GM23338 (cell line): Measurements from ENCODE around the gene KIAA1671. TPM values are rescaled to one million over a fixed set of nuclear protein-coding genes. Genes with fewer than 3 reads are reported as not detected.

Experiments
- ATAC-seq: fragments of 200-7000 bp; cut with Tn5 transposase; 3 replicates; pipeline ENCODE4 v1.9.1; 2020
- DNase-seq: peaks from one replicate; pipeline ENCODE4 v3.0.0-alpha.2; 2015; ENCODE audit warnings: low spot score
- H2AFZ ChIP-seq: fragments of 200-600 bp; sonication (generic); 2 replicates; pipeline ENCODE4 v1.8.0; 2016; ENCODE audit warnings: antibody characterized with exemption, mild to moderate bottlenecking, moderate library complexity
- H3F3A ChIP-seq: fragments of 200-600 bp; sonication (generic); replicated peaks from 2 replicates; pipeline ENCODE4 v1.8.0; 2017; ENCODE audit warnings: antibody characterized with exemption, mixed run types, low read depth
- H3K27ac ChIP-seq: fragments of 200-600 bp; sonication (generic); 2 replicates; pipeline ENCODE4 v1.6.1; 2016; ENCODE audit warnings: low read depth
- H3K27me3 ChIP-seq: fragments of 200-600 bp; sonication (generic); 2 replicates; pipeline ENCODE4 v1.8.0; 2016; ENCODE audit warnings: mild to moderate bottlenecking, mixed run types, moderate library complexity; ENCODE audit not compliant: insufficient read depth
- H3K36me3 ChIP-seq: fragments of 200-600 bp; sonication (generic); 2 replicates; pipeline ENCODE4 v1.8.0; 2016; ENCODE audit warnings: mild to moderate bottlenecking; ENCODE audit not compliant: insufficient read depth
- H3K4me1 ChIP-seq: fragments of 200-600 bp; sonication (generic); 2 replicates; pipeline ENCODE4 v1.8.0; 2016; ENCODE audit warnings: mild to moderate bottlenecking, moderate library complexity; ENCODE audit not compliant: insufficient read depth
- H3K4me2 ChIP-seq: fragments of 200-600 bp; sonication (generic); 2 replicates; pipeline ENCODE4 v1.7.1; 2017; ENCODE audit warnings: mixed run types
- H3K4me3 ChIP-seq: fragments of 200-600 bp; sonication (generic); 2 replicates; pipeline ENCODE4 v1.6.1; 2016; ENCODE audit warnings: mixed run types
- H3K79me2 ChIP-seq: fragments of 200-600 bp; sonication (generic); replicated peaks from 2 replicates; pipeline ENCODE4 v1.8.0; 2017; ENCODE audit warnings: mild to moderate bottlenecking; ENCODE audit not compliant: insufficient read depth
- H3K9me2 ChIP-seq: fragments of 200-600 bp; sonication (generic); 2 replicates; pipeline ENCODE4 v1.8.0; 2017; ENCODE audit not compliant: insufficient read depth
- H4K20me1 ChIP-seq: fragments of 200-600 bp; sonication (generic); replicated peaks from 2 replicates; pipeline ENCODE4 v1.8.0; 2017; ENCODE audit warnings: mild to moderate bottlenecking; ENCODE audit not compliant: insufficient read depth
- H3K27ac Mint-ChIP-seq: 2 replicates; pipeline ENCODE4 v1.8.0; 2020; ENCODE audit warnings: inconsistent platforms, mild to moderate bottlenecking, moderate library complexity, mixed read lengths
- H3K27me3 Mint-ChIP-seq: 3 replicates; pipeline ENCODE4 v1.8.0; 2022; ENCODE audit warnings: low read depth, mild to moderate bottlenecking, moderate library complexity, mixed read lengths, inconsistent platforms; ENCODE audit not compliant: insufficient read depth, poor library complexity
- H3K36me3 Mint-ChIP-seq: 3 replicates; pipeline ENCODE4 v1.8.0; 2021; ENCODE audit warnings: low read depth, mild to moderate bottlenecking, inconsistent platforms, moderate library complexity, mixed read lengths
- H3K4me1 Mint-ChIP-seq: 3 replicates; pipeline ENCODE4 v1.8.0; 2020; ENCODE audit warnings: mild to moderate bottlenecking, inconsistent platforms, mixed read lengths
- H3K4me3 Mint-ChIP-seq: 3 replicates; pipeline ENCODE4 v1.8.0; 2021; ENCODE audit warnings: moderate library complexity, mild to moderate bottlenecking, inconsistent platforms, mixed read lengths
- H3K9me3 Mint-ChIP-seq: 3 replicates; pipeline ENCODE4 v1.8.0; 2020; ENCODE audit warnings: moderate library complexity, mild to moderate bottlenecking, inconsistent platforms, mixed read lengths
- CREB1 ChIP-seq: fragments of 250-450 bp; sonication (Bioruptor Pico); IDR thresholded peaks from 2 replicates; pipeline ENCODE4 v1.5.0; 2020; ENCODE audit warnings: low read depth, mild to moderate bottlenecking, moderate library complexity
- EZH2 ChIP-seq: fragments of 200-600 bp; sonication (generic); IDR thresholded peaks from one replicate; pipeline ENCODE4 v1.8.0; 2017; ENCODE audit warnings: antibody characterized with exemption, mild to moderate bottlenecking, low read depth; ENCODE audit not compliant: unreplicated experiment
- EZH2phosphoT487 ChIP-seq: fragments of 200-600 bp; sonication (generic); IDR thresholded peaks from one replicate; pipeline ENCODE4 v1.8.1; 2018; ENCODE audit warnings: antibody characterized with exemption; ENCODE audit not compliant: unreplicated experiment
- JUNB ChIP-seq: IDR thresholded peaks from one replicate; pipeline ENCODE4 v1.6.1; 2016; ENCODE audit warnings: antibody characterized with exemption; ENCODE audit not compliant: unreplicated experiment
- NANOG ChIP-seq: IDR thresholded peaks from 2 replicates; pipeline ENCODE4 v1.6.1; 2016; ENCODE audit warnings: antibody characterized with exemption, borderline replicate concordance
- POLR2AphosphoS5 ChIP-seq: IDR thresholded peaks from 2 replicates; pipeline ENCODE4 v1.6.1; 2016; ENCODE audit warnings: antibody characterized with exemption, low read depth
- STAT1 ChIP-seq: IDR thresholded peaks from one replicate; pipeline ENCODE4 v1.6.1; 2016; ENCODE audit warnings: antibody characterized with exemption; ENCODE audit not compliant: unreplicated experiment
- ZNF114 ChIP-seq: fragments of 250-450 bp; sonication (Bioruptor Pico); IDR thresholded peaks from 2 replicates; pipeline ENCODE4 v1.5.0; 2020; ENCODE audit warnings: mild to moderate bottlenecking, moderate library complexity
- ZNF331 ChIP-seq: fragments of 250-450 bp; sonication (Bioruptor Pico); IDR thresholded peaks from 2 replicates; pipeline ENCODE4 v1.5.0; 2020; ENCODE audit warnings: low read depth, mild to moderate bottlenecking, moderate library complexity
- polyA plus RNA-seq: library from polyadenylated mRNA; unstranded; fragments of >200 nt; fragmentation: Nextera tagmentation; extraction: Ambion mirVana; gene quantifications from 2 replicates; pipeline ENCODE4 v1.2.1, GENCODE V29; 2016
- total RNA-seq: library from RNA; depleted of rRNA; stranded (reverse); fragments of >200 nt; shearing (Covaris generic); gene quantifications from 2 replicates; pipeline ENCODE4 v1.2.3, GENCODE V29; 2014
- TF ChIP-seq, protein P1 (sequence below): IDR thresholded peaks from 2 replicates; pipeline ENCODE4 v1.6.1; 2016; ENCODE audit warnings: antibody characterized with exemption
- TF ChIP-seq, protein P2 (sequence below), 2 experiments: fragments of 200-600 bp in 1 of 2; sonication (generic) in 1 of 2; conservative IDR thresholded peaks; 2 replicates each; pipeline versions ENCODE4 v1.5.1 to v1.6.1; 2016 to 2017; ENCODE audit warnings: antibody characterized with exemption in 2 of 2, low read depth in 2 of 2, mild to moderate bottlenecking in 2 of 2, moderate library complexity in 1 of 2
- TF ChIP-seq, protein P3 (sequence below): IDR thresholded peaks from one replicate; pipeline ENCODE4 v1.6.1; 2018; ENCODE audit warnings: antibody characterized with exemption; ENCODE audit not compliant: unreplicated experiment

The KIAA1671 gene
- total and polyA plus RNA-seq, 2 experiments from 2014 or later: 6.1 to 27.2 TPM

DNA sequence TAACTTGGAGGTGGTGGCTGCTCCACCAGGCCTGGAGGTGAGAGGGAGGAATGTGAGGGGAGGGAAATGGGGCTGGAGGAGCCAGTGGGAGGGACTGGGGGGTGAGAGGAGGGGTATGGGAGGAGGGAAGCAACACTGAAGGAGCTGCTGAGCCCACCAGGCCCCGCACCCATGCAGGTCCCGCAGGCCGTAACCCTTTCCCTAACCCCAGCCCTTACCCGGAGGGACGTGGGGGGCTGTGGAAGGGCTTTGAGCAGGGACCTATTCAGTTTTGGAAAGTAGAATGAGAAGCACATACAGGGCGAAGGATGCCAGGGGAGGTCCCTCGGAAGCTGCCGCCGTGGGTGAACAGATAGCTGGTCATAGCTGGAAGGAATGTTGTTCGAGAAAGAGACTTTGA lies 213.3 kb downstream of the KIAA1671 start:
- Histone ChIP-seq H3K36me3 (no peaks in the 10 kb centered on the region), H3K27ac (no peak overlapping the region), H3K4me3 (no peak overlapping the region), H4K20me1 (no peaks in the 10 kb centered on the region), H3F3A (no peaks in the 10 kb centered on the region), H3K27me3 (no peaks in the 10 kb centered on the region), H3K9me2 (no peaks in the 10 kb centered on the region), H3K4me1 (no peaks in the 10 kb centered on the region), H2AFZ (no peak overlapping the region), H3K4me2 (no peak overlapping the region), H3K79me2 (no peaks in the 10 kb centered on the region)
- DNase-seq (no peak), ATAC-seq (peak; percentile 29)
- Mint-ChIP-seq H3K9me3 (no peaks in the 10 kb centered on the region; the same call in 2 of the 3 replicates), H3K4me3 (no peak overlapping the region), H3K27ac (no peak overlapping the region), H3K27me3 (peaks cover 3% of the 10 kb centered on the region), H3K4me1 (no peaks in the 10 kb centered on the region; the same call in 2 of the 3 replicates), H3K36me3 (no peaks in the 10 kb centered on the region)
- no peak for TF ChIP-seq EZH2
- TF ChIP-seq POLR2AphosphoS5: no peak
- TF ChIP-seq, protein P1, sequence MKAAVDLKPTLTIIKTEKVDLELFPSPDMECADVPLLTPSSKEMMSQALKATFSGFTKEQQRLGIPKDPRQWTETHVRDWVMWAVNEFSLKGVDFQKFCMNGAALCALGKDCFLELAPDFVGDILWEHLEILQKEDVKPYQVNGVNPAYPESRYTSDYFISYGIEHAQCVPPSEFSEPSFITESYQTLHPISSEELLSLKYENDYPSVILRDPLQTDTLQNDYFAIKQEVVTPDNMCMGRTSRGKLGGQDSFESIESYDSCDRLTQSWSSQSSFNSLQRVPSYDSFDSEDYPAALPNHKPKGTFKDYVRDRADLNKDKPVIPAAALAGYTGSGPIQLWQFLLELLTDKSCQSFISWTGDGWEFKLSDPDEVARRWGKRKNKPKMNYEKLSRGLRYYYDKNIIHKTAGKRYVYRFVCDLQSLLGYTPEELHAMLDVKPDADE: no peak
- TF ChIP-seq ZNF331 (CRISPR knock-in tag): no peak
- no peak for TF ChIP-seq ZNF114 (CRISPR knock-in tag)

DNA sequence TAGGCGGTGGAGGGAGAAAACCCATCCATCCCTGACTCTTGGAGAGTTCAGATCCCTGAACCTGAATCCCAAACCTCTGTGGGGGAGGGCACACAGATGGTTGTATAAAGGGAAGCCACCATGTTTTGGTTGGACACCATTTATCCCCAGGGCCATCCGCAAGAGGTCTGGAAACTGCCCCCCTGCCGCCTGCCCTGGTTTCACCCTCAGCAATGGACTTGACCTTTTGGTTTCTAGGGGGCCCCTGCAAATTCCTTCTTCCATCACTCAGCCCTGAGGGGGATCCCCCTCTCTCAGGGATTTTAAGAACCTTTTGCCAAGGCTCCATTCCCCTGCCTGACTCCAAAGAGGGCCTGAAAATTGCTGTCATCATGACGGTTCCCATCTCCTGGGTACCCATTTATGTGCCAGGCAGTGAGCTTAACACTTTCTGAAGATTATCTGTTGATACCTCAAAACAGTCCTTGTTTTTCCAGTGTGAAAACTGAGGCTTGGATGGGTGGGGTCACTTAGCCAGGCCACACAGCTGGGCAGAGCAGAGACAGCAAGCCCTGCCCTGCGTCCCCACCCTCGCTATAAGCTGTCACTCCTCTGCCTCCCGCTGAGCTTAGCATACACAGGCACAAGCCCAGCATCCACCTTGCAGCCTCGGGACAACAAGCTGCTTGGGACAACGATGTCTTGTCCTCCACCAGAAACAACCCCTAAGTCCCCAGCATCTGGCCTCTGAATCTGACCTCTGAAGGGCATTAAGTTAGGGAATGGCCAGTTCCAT lies 213.9 kb downstream of the KIAA1671 start:
- no peak for DNase-seq
- TF ChIP-seq CREB1 (CRISPR knock-in tag) (no peak), EZH2phosphoT487 (no peak), ZNF114 (CRISPR knock-in tag) (no peak), POLR2AphosphoS5 (no peak), STAT1 (no peak), NANOG (no peak), EZH2 (no peak), ZNF331 (CRISPR knock-in tag) (no peak), JUNB (no peak)
- TF ChIP-seq, protein P2, sequence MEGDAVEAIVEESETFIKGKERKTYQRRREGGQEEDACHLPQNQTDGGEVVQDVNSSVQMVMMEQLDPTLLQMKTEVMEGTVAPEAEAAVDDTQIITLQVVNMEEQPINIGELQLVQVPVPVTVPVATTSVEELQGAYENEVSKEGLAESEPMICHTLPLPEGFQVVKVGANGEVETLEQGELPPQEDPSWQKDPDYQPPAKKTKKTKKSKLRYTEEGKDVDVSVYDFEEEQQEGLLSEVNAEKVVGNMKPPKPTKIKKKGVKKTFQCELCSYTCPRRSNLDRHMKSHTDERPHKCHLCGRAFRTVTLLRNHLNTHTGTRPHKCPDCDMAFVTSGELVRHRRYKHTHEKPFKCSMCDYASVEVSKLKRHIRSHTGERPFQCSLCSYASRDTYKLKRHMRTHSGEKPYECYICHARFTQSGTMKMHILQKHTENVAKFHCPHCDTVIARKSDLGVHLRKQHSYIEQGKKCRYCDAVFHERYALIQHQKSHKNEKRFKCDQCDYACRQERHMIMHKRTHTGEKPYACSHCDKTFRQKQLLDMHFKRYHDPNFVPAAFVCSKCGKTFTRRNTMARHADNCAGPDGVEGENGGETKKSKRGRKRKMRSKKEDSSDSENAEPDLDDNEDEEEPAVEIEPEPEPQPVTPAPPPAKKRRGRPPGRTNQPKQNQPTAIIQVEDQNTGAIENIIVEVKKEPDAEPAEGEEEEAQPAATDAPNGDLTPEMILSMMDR (conservative IDR thresholded peaks at IDR 0.05; ENCODE audit: low read depth in 2 of 2): no peak
- TF ChIP-seq, protein P3, sequence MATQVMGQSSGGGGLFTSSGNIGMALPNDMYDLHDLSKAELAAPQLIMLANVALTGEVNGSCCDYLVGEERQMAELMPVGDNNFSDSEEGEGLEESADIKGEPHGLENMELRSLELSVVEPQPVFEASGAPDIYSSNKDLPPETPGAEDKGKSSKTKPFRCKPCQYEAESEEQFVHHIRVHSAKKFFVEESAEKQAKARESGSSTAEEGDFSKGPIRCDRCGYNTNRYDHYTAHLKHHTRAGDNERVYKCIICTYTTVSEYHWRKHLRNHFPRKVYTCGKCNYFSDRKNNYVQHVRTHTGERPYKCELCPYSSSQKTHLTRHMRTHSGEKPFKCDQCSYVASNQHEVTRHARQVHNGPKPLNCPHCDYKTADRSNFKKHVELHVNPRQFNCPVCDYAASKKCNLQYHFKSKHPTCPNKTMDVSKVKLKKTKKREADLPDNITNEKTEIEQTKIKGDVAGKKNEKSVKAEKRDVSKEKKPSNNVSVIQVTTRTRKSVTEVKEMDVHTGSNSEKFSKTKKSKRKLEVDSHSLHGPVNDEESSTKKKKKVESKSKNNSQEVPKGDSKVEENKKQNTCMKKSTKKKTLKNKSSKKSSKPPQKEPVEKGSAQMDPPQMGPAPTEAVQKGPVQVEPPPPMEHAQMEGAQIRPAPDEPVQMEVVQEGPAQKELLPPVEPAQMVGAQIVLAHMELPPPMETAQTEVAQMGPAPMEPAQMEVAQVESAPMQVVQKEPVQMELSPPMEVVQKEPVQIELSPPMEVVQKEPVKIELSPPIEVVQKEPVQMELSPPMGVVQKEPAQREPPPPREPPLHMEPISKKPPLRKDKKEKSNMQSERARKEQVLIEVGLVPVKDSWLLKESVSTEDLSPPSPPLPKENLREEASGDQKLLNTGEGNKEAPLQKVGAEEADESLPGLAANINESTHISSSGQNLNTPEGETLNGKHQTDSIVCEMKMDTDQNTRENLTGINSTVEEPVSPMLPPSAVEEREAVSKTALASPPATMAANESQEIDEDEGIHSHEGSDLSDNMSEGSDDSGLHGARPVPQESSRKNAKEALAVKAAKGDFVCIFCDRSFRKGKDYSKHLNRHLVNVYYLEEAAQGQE: no peak
- TF ChIP-seq, protein P1: no peak

More for the DNA sequence above, 213.9 kb downstream of the KIAA1671 start:
- no peaks in the 10 kb centered on the region for H3K9me2 ChIP-seq
- no peaks in the 10 kb centered on the region for H3K27me3 ChIP-seq
- no peak overlapping the region for H3K27ac ChIP-seq
- H3K4me1 ChIP-seq: no peaks in the 10 kb centered on the region
- H3K4me3 Mint-ChIP-seq: no peak overlapping the region
- H3K9me3 Mint-ChIP-seq: no peaks in the 10 kb centered on the region
- no peak for ATAC-seq
- no peaks in the 10 kb centered on the region for H3K36me3 Mint-ChIP-seq
- H3K79me2 ChIP-seq: no peaks in the 10 kb centered on the region
- peaks cover 3% of the 10 kb centered on the region for H3K27me3 Mint-ChIP-seq
- no peak overlapping the region for H3K4me2 ChIP-seq
- H3K4me3 ChIP-seq: no peak overlapping the region
- no peaks in the 10 kb centered on the region for H3K36me3 ChIP-seq
- no peaks in the 10 kb centered on the region for H4K20me1 ChIP-seq
- H3K4me1 Mint-ChIP-seq: no peaks in the 10 kb centered on the region; the same call in 2 of the 3 replicates
- no peak overlapping the region for H2AFZ ChIP-seq
- H3K27ac Mint-ChIP-seq: no peak overlapping the region
- H3F3A ChIP-seq: no peaks in the 10 kb centered on the region
